H7 (cell line): ENCODE results near the gene RBM6. TPM values are rescaled to one million over a fixed set of nuclear protein-coding genes. Genes with fewer than 3 reads are reported as not detected.
A peak's percentile ranks its signal among the peaks of the same experiment; 100 is the strongest.

ENCODE experiments used
- DNase-seq: peaks from one replicate; pipeline ENCODE4 v3.0.0; 2012
- H3K27me3 ChIP-seq: 2 replicates; pipeline ENCODE4 v1.6.0; 2011; ENCODE audit warnings: mild to moderate bottlenecking, low read length; ENCODE audit not compliant: control insufficient read depth, insufficient read depth
- H3K36me3 ChIP-seq: replicated peaks from 2 replicates; pipeline ENCODE4 v1.5.1; 2011; ENCODE audit warnings: low read length; ENCODE audit not compliant: control insufficient read depth, insufficient read depth
- H3K4me3 ChIP-seq: 2 replicates; pipeline ENCODE4 v1.5.1; 2011; ENCODE audit warnings: low read depth, mild to moderate bottlenecking, control low read depth, low read length, moderate library complexity; ENCODE audit not compliant: insufficient read depth
- total RNA-seq: library from RNA; depleted of rRNA; stranded (reverse); fragments of >200 nt; shearing (Covaris generic); gene quantifications from 2 replicates; pipeline ENCODE4 v1.2.3, GENCODE V29; 2014; rRNA removed

The RBM6 gene
- total RNA-seq, 1 experiment from 2014 or later: 41.6 TPM

GRCh38 chr3:50126287-50127211 lies 186.6 kb downstream of the RBM6 start:
- no peaks in the 10 kb centered on the region for H3K27me3 ChIP-seq
- no peaks in the 10 kb centered on the region for H3K36me3 ChIP-seq
- no peak overlapping the region for H3K4me3 ChIP-seq
- DNase-seq: peak; percentile 80

Other genes starting within 250 kb of the RBM6 start
- gene AMIGO3, start 220.5 kb upstream of the RBM6 start, total RNA-seq: 5.7 and 5.8 TPM in 2 replicates
- 24.6 and 43.5 TPM in 2 replicates for gene GMPPB, start 216.2 kb upstream of the RBM6 start, total RNA-seq
- gene IP6K1, start 153.6 kb upstream of the RBM6 start, total RNA-seq: 34.7 and 38.2 TPM in 2 replicates
- not detected in 2 replicates for gene CDHR4, start 140.3 kb upstream of the RBM6 start, total RNA-seq
- gene INKA1, start 136.9 kb upstream of the RBM6 start, total RNA-seq: 2.3 and 6.5 TPM in 2 replicates
- gene UBA7, start 126.2 kb upstream of the RBM6 start, total RNA-seq: 0.07 and 0.55 TPM in 2 replicates
- 16.1 and 24.9 TPM in 2 replicates for gene TRAIP, start 83.6 kb upstream of the RBM6 start, total RNA-seq
- gene CAMKV, start 70.2 kb upstream of the RBM6 start, total RNA-seq: 38.6 and 46.8 TPM in 2 replicates
- 0.76 and 2.0 TPM in 2 replicates for gene MST1R, start 36.3 kb upstream of the RBM6 start, total RNA-seq
- 10.2 and 15.9 TPM in 2 replicates for gene MON1A, start 10.3 kb upstream of the RBM6 start, total RNA-seq
- 69.1 and 104 TPM in 2 replicates for gene RBM5, start 148.8 kb downstream of the RBM6 start, total RNA-seq
- 40.5 and 44.5 TPM in 2 replicates for gene SEMA3F, start 215.2 kb downstream of the RBM6 start, total RNA-seq